SK-N-SH treated with all-trans-retinoic acid at 6 μM for 48 hours (cell line): ENCODE measurements around the gene TCAIM.

Experiments used
- ATAC-seq: fragments of 200-7000 bp; cut with Tn5 transposase; 3 replicates; pipeline ENCODE4 v1.9.1; 2020; ENCODE audit warnings: mild to moderate bottlenecking, moderate library complexity
- BACH2 ChIP-seq: fragments of 250-450 bp; sonication (Bioruptor Pico); IDR thresholded peaks from 2 replicates; pipeline ENCODE4 v1.9.0; 2021; ENCODE audit warnings: mild to moderate bottlenecking, borderline replicate concordance
- ESRRG ChIP-seq: fragments of 250-450 bp; sonication (Bioruptor Pico); IDR thresholded peaks from 2 replicates; pipeline ENCODE4 v1.6.1; 2021; ENCODE audit warnings: mild to moderate bottlenecking
- GLIS3 ChIP-seq: fragments of 250-450 bp; sonication (Bioruptor Pico); IDR thresholded peaks from 2 replicates; pipeline ENCODE4 v1.5.0; 2020; ENCODE audit warnings: mild to moderate bottlenecking, moderate library complexity
- PPARA ChIP-seq: fragments of 250-450 bp; sonication (Bioruptor Pico); IDR thresholded peaks from 2 replicates; pipeline ENCODE4 v1.5.0; 2020; ENCODE audit warnings: mild to moderate bottlenecking, borderline replicate concordance
- RARB ChIP-seq: fragments of 250-450 bp; sonication (Bioruptor Pico); IDR thresholded peaks from 2 replicates; pipeline ENCODE4 v1.8.0; 2021; ENCODE audit warnings: mild to moderate bottlenecking, moderate library complexity
- SNAI2 ChIP-seq: fragments of 250-450 bp; sonication (Bioruptor Pico); IDR thresholded peaks from 2 replicates; pipeline ENCODE4 v1.5.0; 2020; ENCODE audit warnings: mild to moderate bottlenecking, moderate library complexity
- ZC3H10 ChIP-seq: fragments of 250-450 bp; sonication (Bioruptor Pico); IDR thresholded peaks from 2 replicates; pipeline ENCODE4 v1.5.1; 2021; ENCODE audit warnings: mild to moderate bottlenecking, moderate library complexity
- ZFP3 ChIP-seq: fragments of 250-450 bp; sonication (Bioruptor Pico); IDR thresholded peaks from 2 replicates; pipeline ENCODE4 v1.5.0; 2020; ENCODE audit warnings: mild to moderate bottlenecking, moderate library complexity
- ZFP30 ChIP-seq: fragments of 450-650 bp; formaldehyde crosslinking; IDR thresholded peaks from 2 replicates; pipeline ENCODE4 v1.5.0; 2022; ENCODE audit warnings: mild to moderate bottlenecking, moderate library complexity
- ZNF565 ChIP-seq: fragments of 450-650 bp; formaldehyde crosslinking; conservative IDR thresholded peaks from 2 replicates; pipeline ENCODE4 v1.5.0; 2020; ENCODE audit warnings: low read depth, mild to moderate bottlenecking, moderate library complexity
- ZNF70 ChIP-seq: fragments of 450-650 bp; formaldehyde crosslinking; IDR thresholded peaks from 2 replicates; pipeline ENCODE4 v1.5.0; 2020; ENCODE audit warnings: mild to moderate bottlenecking, moderate library complexity
- TF ChIP-seq, protein P1 (sequence below): fragments of 250-450 bp; sonication (Bioruptor Pico); IDR thresholded peaks from 2 replicates; pipeline ENCODE4 v1.5.0; 2020; ENCODE audit warnings: mild to moderate bottlenecking, moderate library complexity
- TF ChIP-seq, protein P2 (sequence below): fragments of 250-450 bp; sonication (Bioruptor Pico); IDR thresholded peaks from 2 replicates; pipeline ENCODE4 v1.5.1; 2021; ENCODE audit warnings: mild to moderate bottlenecking, moderate library complexity
- TF ChIP-seq, protein P3 (sequence below): fragments of 250-450 bp; sonication (Bioruptor Pico); IDR thresholded peaks from 2 replicates; pipeline ENCODE4 v1.8.0; 2021; ENCODE audit warnings: low read depth, mild to moderate bottlenecking, moderate library complexity, borderline replicate concordance
- TF ChIP-seq, protein P4 (sequence below): fragments of 250-450 bp; sonication (Bioruptor Pico); IDR thresholded peaks from 2 replicates; pipeline ENCODE4 v1.5.1; 2020; ENCODE audit warnings: low read depth, mild to moderate bottlenecking, moderate library complexity
- TF ChIP-seq, protein P5 (sequence below): fragments of 250-450 bp; sonication (Bioruptor Pico); IDR thresholded peaks from 2 replicates; pipeline ENCODE4 v1.8.0; 2020; ENCODE audit warnings: mild to moderate bottlenecking, moderate library complexity, borderline replicate concordance

The TCAIM gene, protein sequence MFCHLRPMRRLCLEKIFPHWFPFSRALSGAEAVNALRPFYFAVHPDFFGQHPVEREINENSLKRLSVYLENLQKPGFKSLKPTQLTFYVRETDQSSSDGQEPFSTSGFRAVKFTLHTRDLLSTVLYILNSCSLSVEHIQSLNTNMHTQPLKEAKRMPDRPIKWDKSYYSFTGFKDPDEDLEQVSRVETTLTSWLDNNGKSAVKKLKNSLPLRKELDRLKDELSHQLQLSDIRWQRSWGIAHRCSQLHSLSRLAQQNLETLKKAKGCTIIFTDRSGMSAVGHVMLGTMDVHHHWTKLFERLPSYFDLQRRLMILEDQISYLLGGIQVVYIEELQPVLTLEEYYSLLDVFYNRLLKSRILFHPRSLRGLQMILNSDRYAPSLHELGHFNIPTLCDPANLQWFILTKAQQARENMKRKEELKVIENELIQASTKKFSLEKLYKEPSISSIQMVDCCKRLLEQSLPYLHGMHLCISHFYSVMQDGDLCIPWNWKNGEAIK

DNA sequence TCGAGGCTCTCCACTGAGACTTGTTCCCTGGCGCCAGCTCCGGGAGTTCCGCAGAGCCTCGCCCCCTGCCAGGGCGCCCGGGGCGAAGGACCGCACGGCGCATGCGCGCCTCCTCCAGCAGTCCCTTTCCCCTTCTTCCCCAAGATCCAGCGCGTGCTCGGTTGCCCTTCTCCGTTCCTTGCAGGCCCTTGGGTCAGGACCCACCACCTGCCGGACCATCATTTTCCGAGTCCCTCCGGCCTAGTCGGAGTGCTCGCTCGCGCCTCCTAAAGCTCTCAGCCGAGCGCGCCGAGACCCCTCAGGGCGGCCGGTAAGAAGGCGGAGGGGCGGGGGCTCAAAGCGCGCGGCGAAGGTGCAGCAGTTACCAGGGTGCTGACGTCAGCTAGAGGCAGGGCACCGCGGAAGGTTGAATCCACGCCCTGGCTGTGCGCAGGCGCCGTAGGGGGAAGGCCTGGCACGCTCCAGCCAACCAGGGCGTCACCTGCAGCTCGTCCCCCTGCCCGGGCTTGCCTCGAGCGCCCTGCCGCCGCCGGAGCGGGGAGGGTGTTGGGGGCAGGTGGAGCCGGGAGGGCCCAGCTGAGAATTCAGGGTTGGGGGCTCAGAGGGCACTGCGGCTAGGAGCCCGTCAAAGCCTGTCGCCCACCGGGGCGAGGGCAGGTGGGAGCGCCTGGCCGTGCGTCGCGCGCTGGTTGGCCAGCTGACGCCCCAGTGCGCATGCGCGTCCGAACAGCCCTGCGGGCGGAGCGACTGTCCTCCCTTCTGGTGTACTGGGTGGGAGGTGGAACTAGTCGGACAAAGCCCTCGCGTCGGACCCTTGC, at the start of gene TCAIM:
Gene TCAIM, plus strand, starts transcription at position 757 of the 818 bp plus-strand sequence. CDS start 16,017 bp downstream, outside the sequence.
- ATAC-seq = peak; percentile 93
- TF ChIP-seq ZNF565 (CRISPR knock-in tag) (0 out of 2 replicates have a peak, but pooled peaks have one; percentile 5), ZFP3 (CRISPR knock-in tag) (0 out of 2 replicates have a peak, but pooled peaks have one; percentile 14), GLIS3 (0 out of 2 replicates have a peak, but pooled peaks have one; percentile 38), ESRRG (no peak), ZC3H10 (CRISPR knock-in tag) (no peak)
- TF ChIP-seq, protein P1, sequence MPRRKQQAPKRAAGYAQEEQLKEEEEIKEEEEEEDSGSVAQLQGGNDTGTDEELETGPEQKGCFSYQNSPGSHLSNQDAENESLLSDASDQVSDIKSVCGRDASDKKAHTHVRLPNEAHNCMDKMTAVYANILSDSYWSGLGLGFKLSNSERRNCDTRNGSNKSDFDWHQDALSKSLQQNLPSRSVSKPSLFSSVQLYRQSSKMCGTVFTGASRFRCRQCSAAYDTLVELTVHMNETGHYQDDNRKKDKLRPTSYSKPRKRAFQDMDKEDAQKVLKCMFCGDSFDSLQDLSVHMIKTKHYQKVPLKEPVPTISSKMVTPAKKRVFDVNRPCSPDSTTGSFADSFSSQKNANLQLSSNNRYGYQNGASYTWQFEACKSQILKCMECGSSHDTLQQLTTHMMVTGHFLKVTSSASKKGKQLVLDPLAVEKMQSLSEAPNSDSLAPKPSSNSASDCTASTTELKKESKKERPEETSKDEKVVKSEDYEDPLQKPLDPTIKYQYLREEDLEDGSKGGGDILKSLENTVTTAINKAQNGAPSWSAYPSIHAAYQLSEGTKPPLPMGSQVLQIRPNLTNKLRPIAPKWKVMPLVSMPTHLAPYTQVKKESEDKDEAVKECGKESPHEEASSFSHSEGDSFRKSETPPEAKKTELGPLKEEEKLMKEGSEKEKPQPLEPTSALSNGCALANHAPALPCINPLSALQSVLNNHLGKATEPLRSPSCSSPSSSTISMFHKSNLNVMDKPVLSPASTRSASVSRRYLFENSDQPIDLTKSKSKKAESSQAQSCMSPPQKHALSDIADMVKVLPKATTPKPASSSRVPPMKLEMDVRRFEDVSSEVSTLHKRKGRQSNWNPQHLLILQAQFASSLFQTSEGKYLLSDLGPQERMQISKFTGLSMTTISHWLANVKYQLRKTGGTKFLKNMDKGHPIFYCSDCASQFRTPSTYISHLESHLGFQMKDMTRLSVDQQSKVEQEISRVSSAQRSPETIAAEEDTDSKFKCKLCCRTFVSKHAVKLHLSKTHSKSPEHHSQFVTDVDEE = peak; percentile 55; the same call in 1 of the 2 replicates

DNA sequence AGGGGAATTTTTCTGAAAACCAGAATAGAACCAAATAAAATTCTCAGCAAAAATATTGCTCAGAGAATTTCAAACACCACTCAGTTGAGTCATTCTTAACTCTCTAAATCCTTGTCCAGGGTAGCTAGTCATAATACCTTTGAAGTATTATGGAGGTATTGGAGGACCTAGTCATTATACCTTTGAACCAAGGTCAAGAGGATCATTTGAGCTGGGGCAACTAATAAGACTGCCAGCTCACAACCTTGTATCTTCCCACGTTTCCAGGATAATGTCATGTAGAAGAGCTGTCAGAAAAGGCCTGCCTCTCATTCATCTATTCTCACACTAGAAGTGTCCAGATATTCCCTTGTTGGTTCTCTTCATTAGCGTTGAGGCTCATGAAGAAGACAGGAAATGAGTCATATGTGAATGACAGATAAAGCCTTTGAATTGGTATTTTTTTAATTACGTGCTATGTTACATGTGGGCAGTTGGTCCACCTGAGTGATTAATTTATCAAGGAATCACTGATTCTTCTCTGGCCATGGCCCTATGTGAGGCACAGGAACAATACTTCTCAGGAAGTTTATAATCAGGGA, 48.6 kb upstream of the TCAIM start:
- TF ChIP-seq ZFP30 (CRISPR knock-in tag) (no peak), ESRRG (no peak), ZNF70 (CRISPR knock-in tag) (no peak), BACH2 (CRISPR knock-in tag) (no peak), RARB (CRISPR knock-in tag) (no peak), PPARA (CRISPR knock-in tag) (no peak), SNAI2 (no peak), GLIS3 (no peak)
- TF ChIP-seq, protein P2, sequence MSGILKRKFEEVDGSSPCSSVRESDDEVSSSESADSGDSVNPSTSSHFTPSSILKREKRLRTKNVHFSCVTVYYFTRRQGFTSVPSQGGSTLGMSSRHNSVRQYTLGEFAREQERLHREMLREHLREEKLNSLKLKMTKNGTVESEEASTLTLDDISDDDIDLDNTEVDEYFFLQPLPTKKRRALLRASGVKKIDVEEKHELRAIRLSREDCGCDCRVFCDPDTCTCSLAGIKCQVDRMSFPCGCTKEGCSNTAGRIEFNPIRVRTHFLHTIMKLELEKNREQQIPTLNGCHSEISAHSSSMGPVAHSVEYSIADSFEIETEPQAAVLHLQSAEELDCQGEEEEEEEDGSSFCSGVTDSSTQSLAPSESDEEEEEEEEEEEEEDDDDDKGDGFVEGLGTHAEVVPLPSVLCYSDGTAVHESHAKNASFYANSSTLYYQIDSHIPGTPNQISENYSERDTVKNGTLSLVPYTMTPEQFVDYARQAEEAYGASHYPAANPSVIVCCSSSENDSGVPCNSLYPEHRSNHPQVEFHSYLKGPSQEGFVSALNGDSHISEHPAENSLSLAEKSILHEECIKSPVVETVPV (CRISPR knock-in tag) = no peak
- TF ChIP-seq, protein P3, sequence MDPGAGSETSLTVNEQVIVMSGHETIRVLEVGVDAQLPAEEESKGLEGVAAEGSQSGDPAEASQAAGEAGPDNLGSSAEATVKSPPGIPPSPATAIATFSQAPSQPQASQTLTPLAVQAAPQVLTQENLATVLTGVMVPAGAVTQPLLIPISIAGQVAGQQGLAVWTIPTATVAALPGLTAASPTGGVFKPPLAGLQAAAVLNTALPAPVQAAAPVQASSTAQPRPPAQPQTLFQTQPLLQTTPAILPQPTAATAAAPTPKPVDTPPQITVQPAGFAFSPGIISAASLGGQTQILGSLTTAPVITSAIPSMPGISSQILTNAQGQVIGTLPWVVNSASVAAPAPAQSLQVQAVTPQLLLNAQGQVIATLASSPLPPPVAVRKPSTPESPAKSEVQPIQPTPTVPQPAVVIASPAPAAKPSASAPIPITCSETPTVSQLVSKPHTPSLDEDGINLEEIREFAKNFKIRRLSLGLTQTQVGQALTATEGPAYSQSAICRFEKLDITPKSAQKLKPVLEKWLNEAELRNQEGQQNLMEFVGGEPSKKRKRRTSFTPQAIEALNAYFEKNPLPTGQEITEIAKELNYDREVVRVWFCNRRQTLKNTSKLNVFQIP (CRISPR knock-in tag) = no peak
- TF ChIP-seq, protein P4, sequence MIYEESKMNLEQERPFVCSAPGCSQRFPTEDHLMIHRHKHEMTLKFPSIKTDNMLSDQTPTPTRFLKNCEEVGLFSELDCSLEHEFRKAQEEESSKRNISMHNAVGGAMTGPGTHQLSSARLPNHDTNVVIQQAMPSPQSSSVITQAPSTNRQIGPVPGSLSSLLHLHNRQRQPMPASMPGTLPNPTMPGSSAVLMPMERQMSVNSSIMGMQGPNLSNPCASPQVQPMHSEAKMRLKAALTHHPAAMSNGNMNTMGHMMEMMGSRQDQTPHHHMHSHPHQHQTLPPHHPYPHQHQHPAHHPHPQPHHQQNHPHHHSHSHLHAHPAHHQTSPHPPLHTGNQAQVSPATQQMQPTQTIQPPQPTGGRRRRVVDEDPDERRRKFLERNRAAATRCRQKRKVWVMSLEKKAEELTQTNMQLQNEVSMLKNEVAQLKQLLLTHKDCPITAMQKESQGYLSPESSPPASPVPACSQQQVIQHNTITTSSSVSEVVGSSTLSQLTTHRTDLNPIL (CRISPR knock-in tag) = no peak
- TF ChIP-seq, protein P5, sequence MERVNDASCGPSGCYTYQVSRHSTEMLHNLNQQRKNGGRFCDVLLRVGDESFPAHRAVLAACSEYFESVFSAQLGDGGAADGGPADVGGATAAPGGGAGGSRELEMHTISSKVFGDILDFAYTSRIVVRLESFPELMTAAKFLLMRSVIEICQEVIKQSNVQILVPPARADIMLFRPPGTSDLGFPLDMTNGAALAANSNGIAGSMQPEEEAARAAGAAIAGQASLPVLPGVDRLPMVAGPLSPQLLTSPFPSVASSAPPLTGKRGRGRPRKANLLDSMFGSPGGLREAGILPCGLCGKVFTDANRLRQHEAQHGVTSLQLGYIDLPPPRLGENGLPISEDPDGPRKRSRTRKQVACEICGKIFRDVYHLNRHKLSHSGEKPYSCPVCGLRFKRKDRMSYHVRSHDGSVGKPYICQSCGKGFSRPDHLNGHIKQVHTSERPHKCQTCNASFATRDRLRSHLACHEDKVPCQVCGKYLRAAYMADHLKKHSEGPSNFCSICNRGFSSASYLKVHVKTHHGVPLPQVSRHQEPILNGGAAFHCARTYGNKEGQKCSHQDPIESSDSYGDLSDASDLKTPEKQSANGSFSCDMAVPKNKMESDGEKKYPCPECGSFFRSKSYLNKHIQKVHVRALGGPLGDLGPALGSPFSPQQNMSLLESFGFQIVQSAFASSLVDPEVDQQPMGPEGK (CRISPR knock-in tag) = no peak
- no peak for ATAC-seq

DNA sequence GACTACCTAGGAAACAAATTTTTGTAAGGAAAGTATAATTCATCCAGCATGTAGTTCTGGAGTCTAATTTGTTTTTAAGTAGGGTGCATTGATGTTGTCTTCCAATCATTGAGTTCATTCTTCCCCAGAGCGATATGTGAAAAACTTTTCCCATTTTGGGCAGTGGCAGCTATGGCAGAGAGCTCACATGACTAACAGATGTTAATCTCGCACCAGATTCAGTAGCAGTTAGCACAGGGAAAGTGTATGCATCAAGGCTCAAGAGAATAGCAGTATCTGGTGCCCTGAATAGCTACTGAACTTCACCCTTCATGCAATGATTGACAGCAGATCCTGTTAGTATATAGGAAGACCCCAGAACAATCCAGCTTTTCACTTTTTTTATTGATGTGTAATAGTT, 46.3 kb upstream of the TCAIM start:
- no peak for ATAC-seq
- TF ChIP-seq, protein P4 (CRISPR knock-in tag) = no peak
- TF ChIP-seq, protein P3 (CRISPR knock-in tag) = no peak
- no peak for TF ChIP-seq GLIS3
- no peak for TF ChIP-seq BACH2 (CRISPR knock-in tag)
- no peak for TF ChIP-seq ESRRG
- TF ChIP-seq, protein P5 (CRISPR knock-in tag) = no peak
